T-helper 2 cell treated with Interferon-gamma antibody and Interleukin-4, amounts not matched to agents 5 μg/mL and 100 μg/mL, for 36 hours (primary cell): ENCODE data around the gene EXOSC7.
"Not testable (repeated sequence)": the region's sequence is repeated elsewhere in the genome, so short reads cannot be mapped to it uniquely, and the experiment has no call there.

Experiments
- DNase-seq: peaks from one replicate; pipeline ENCODE4 v3.0.0; 2021; ENCODE audit warnings: low spot score
- H3K27ac Mint-ChIP-seq: one replicate; pipeline ENCODE4 v1.8.0; 2021; ENCODE audit warnings: mild to moderate bottlenecking, mixed read lengths
- H3K27me3 Mint-ChIP-seq: one replicate; pipeline ENCODE4 v1.8.0; 2021; ENCODE audit warnings: low read depth, mixed read lengths
- H3K36me3 Mint-ChIP-seq: one replicate; pipeline ENCODE4 v1.8.0; 2021; ENCODE audit warnings: low read depth, mixed read lengths
- H3K4me1 Mint-ChIP-seq: one replicate; pipeline ENCODE4 v1.8.0; 2021; ENCODE audit warnings: low read depth, mixed read lengths
- H3K4me3 Mint-ChIP-seq: one replicate; pipeline ENCODE4 v1.8.0; 2022; ENCODE audit warnings: mild to moderate bottlenecking, moderate library complexity, mixed read lengths
- H3K9me3 Mint-ChIP-seq: one replicate; pipeline ENCODE4 v1.8.0; 2021; ENCODE audit warnings: mixed read lengths

Gene EXOSC7

DNA sequence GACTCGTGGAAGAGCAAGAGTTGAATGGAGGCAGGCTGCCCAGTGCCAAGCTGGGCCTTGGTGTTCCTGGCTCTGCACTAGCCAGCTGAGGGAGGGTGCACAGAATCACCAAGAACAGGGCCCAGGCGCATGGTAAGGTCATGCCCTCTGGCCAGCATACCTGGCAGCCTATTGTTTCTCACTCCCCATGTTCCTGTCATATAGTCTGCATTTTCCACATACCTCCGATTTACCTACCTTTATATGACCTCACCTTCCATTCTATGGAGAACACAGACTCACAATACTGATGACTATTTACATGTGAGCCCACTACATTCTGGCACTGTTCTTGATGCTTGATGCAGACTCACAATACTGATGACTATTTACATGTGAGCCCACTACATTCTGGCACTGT is 55.5 kb downstream of the EXOSC7 start:
- H3K4me3 Mint-ChIP-seq, result no peak overlapping the region

DNA sequence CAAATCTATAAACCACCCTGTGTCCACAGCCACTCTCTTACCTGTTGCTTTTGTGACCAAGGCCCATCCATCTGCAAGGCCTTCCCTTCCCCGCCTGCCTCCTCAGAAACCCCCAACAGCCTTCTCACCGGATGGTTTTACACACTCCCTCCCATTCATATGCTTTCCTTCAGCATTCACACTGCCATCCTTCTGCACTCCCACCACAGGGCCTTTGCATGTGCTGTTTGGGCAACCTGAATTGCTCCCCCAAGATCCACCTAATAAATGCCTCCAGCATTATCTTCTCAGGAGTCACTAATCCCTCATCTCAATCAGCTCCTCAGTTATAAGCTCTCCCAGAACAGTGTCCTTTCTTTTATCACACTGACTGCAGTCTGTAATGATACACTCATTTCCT is 56.1 kb downstream of the EXOSC7 start:
- Mint-ChIP-seq H3K4me1 (peaks cover 16% of the 10 kb centered on the region), H3K4me3 (no peak overlapping the region), H3K27ac (no peak overlapping the region), H3K36me3 (no peaks in the 10 kb centered on the region), H3K9me3 (no peaks in the 10 kb centered on the region), H3K27me3 (peaks cover 23% of the 10 kb centered on the region)
- DNase-seq, result no peak

More for the DNA sequence above, 55.5 kb downstream of the EXOSC7 start:
- no peaks in the 10 kb centered on the region for H3K9me3 Mint-ChIP-seq
- H3K36me3 Mint-ChIP-seq, result no peaks in the 10 kb centered on the region
- peaks cover 25% of the 10 kb centered on the region for H3K27me3 Mint-ChIP-seq
- no peak for DNase-seq
- peaks cover 14% of the 10 kb centered on the region for H3K4me1 Mint-ChIP-seq
- H3K27ac Mint-ChIP-seq, result no peak overlapping the region

GRCh38 chr3:45033791-45034190 is 57.7 kb downstream of the EXOSC7 start:
- no peak overlapping the region for H3K4me3 Mint-ChIP-seq
- no peak overlapping the region for H3K27ac Mint-ChIP-seq

GRCh38 chr3:45034612-45035252 is 58.7 kb downstream of the EXOSC7 start:
- Mint-ChIP-seq H3K27ac (peak overlapping the region; percentile 68), H3K4me3 (peak overlapping the region; percentile 64), H3K9me3 (no peaks in the 10 kb centered on the region), H3K36me3 (no peaks in the 10 kb centered on the region), H3K27me3 (peaks cover 17% of the 10 kb centered on the region), H3K4me1 (peaks cover 21% of the 10 kb centered on the region)
- peak; percentile 56 for DNase-seq

More at GRCh38 chr3:45033791-45034190, 57.7 kb downstream of the EXOSC7 start:
- DNase-seq, result no peak
- Mint-ChIP-seq H3K9me3 (no peaks in the 10 kb centered on the region), H3K4me1 (peaks cover 21% of the 10 kb centered on the region), H3K36me3 (no peaks in the 10 kb centered on the region), H3K27me3 (peaks cover 17% of the 10 kb centered on the region)

GRCh38 chr3:45035441-45036301 is 59.6 kb downstream of the EXOSC7 start:
- Mint-ChIP-seq H3K9me3 (no peaks in the 10 kb centered on the region), H3K27ac (peak overlapping the region; percentile 69), H3K36me3 (no peaks in the 10 kb centered on the region), H3K4me1 (peaks cover 26% of the 10 kb centered on the region), H3K27me3 (peaks cover 17% of the 10 kb centered on the region), H3K4me3 (peak overlapping the region; percentile 69)
- DNase-seq, result no peak

GRCh38 chr3:45037720-45038455 is 61.8 kb downstream of the EXOSC7 start:
- Mint-ChIP-seq H3K36me3 (no peaks in the 10 kb centered on the region), H3K4me1 (peaks cover 45% of the 10 kb centered on the region), H3K4me3 (no peak overlapping the region), H3K27ac (no peak overlapping the region), H3K27me3 (peaks cover 13% of the 10 kb centered on the region), H3K9me3 (no peaks in the 10 kb centered on the region)
- DNase-seq, result peak; percentile 88

DNA sequence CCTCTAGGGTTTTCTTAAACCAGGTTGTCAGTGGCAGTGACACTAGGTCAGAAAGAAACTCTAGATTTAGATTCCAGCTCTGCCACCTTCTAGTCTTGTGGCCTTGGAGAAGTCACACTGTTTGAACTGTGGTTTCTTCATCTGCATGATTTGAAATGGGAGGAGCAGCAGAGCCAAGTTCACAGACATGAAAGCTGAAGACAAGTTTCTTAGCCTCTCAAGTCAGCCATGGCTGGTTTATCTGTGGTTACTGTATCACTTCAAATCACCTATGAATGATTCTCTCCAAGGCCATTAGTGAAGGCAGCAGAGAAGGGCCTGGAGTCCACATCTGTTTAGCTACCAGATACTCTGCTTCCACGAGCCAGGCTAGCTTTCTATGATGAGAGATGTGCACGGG is 65.6 kb downstream of the EXOSC7 start:
- peak; percentile 45 for DNase-seq
- no peaks in the 10 kb centered on the region for H3K9me3 Mint-ChIP-seq
- H3K4me1 Mint-ChIP-seq, result peaks cover 31% of the 10 kb centered on the region
- H3K4me3 Mint-ChIP-seq, result peak overlapping the region; percentile 32
- H3K36me3 Mint-ChIP-seq, result no peaks in the 10 kb centered on the region
- peak overlapping the region; percentile 8 for H3K27ac Mint-ChIP-seq
- peaks cover 12% of the 10 kb centered on the region for H3K27me3 Mint-ChIP-seq

DNA sequence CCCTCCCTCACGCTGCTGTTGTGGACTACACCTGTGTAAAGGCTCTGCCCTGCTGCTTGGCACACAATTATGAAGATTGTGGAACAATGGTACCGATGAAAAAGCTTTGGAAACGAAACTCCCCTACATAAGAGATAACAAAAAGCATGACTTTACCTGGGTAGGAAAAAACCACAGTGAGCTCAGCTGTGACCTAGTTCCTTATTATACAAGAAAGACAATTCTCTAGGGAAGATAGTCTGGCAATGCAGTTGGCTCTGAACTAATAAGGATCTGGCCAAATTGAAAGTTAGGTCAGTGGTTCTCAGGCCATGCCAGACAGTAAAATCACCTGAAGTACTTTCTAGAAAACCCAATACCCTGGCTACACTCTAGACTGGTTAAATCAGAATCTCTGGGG is 66.1 kb downstream of the EXOSC7 start:
- Mint-ChIP-seq H3K36me3 (no peaks in the 10 kb centered on the region), H3K27me3 (peaks cover 12% of the 10 kb centered on the region), H3K4me1 (peaks cover 28% of the 10 kb centered on the region), H3K27ac (peak overlapping the region; percentile 8), H3K4me3 (peak overlapping the region; percentile 5), H3K9me3 (no peaks in the 10 kb centered on the region)
- no peak for DNase-seq

GRCh38 chr3:45043728-45044299 is 67.8 kb downstream of the EXOSC7 start:
- Mint-ChIP-seq H3K4me3 (no peak overlapping the region), H3K36me3 (no peaks in the 10 kb centered on the region), H3K27ac (no peak overlapping the region), H3K9me3 (no peaks in the 10 kb centered on the region), H3K27me3 (peaks cover 22% of the 10 kb centered on the region), H3K4me1 (peaks cover 24% of the 10 kb centered on the region)
- DNase-seq, result no peak

- Mint-ChIP-seq H3K4me1 (peaks cover 2% of the 10 kb centered on the region), H3K9me3 (no peaks in the 10 kb centered on the region), H3K27ac (no peak overlapping the region), H3K4me3 (no peak overlapping the region), H3K27me3 (peaks cover 38% of the 10 kb centered on the region), H3K36me3 (no peaks in the 10 kb centered on the region)
- no peak for DNase-seq
Measured at GRCh38 chr3:45048244-45048643, 72.2 kb downstream of the EXOSC7 start.

DNA sequence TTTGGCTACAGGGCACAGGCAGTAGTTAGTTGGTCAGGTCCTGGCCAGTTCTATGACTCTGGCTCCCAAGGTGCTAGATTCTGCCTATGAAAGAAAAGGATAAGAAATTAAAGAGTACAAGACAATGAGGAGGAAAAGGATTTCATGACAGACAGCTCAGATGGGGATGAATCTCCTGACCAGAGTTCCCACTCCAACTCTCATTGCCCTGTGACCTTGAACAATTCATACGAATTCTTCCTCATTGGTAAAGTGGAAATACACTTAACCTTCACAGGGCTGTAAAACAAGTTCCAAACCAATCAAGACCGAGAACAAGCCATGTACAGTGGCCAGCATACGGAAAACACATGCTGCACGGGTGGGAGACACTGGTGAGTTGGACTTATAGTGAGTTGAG is 73.8 kb downstream of the EXOSC7 start:
- no peaks in the 10 kb centered on the region for H3K9me3 Mint-ChIP-seq
- H3K4me1 Mint-ChIP-seq, result peaks cover 17% of the 10 kb centered on the region
- H3K27ac Mint-ChIP-seq, result no peak overlapping the region
- peaks cover 38% of the 10 kb centered on the region for H3K27me3 Mint-ChIP-seq
- DNase-seq, result no peak
- H3K36me3 Mint-ChIP-seq, result no peaks in the 10 kb centered on the region
- no peak overlapping the region for H3K4me3 Mint-ChIP-seq

GRCh38 chr3:45051685-45052084 is 75.6 kb downstream of the EXOSC7 start:
- Mint-ChIP-seq H3K27me3 (peaks cover 29% of the 10 kb centered on the region), H3K36me3 (no peaks in the 10 kb centered on the region), H3K9me3 (no peaks in the 10 kb centered on the region), H3K4me1 (peaks cover 26% of the 10 kb centered on the region), H3K4me3 (no peak overlapping the region), H3K27ac (no peak overlapping the region)
- no peak for DNase-seq

DNA sequence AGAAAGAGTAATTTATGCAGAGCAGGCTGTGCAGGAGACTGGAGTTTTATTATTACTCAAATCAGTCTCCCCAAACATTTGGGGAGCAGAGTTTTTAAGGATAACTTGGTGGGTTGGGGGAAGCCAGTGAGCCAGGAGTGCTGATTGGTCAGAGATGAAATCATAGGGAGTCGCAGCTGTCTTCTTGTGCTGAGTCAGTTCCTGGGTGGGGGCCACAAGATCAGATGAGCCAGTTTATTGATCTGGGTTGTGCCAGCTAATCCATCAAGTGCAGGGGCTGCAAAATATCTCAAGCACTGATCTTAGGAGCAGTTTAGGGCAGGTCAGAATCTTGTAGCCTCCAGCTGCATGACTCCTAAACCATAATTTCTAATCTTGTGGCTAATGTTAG is 77.8 kb downstream of the EXOSC7 start:
- not testable (repeated sequence) for H3K9me3 Mint-ChIP-seq, H3K36me3 Mint-ChIP-seq, DNase-seq
- peaks cover 16% of the 10 kb centered on the region for H3K27me3 Mint-ChIP-seq
- H3K4me3 Mint-ChIP-seq, result peak overlapping the region; percentile 18
- H3K4me1 Mint-ChIP-seq, result peaks cover 37% of the 10 kb centered on the region
- H3K27ac Mint-ChIP-seq, result peak overlapping the region; percentile 33
